SK-N-SH (cell line): ENCODE measurements around the gene COL4A4.

Source experiments
- EP300 ChIP-seq, 2 experiments: IDR thresholded peaks; 2 replicates each; pipeline versions ENCODE4 v1.4.0 to v1.6.1; 2012; ENCODE audit warnings: borderline replicate concordance in 1 of 2, low read depth in 1 of 2, low read length in 1 of 2
- GATA2 ChIP-seq: sonication (generic); formaldehyde crosslinking; IDR thresholded peaks from 2 replicates; pipeline ENCODE4 v1.5.0; 2020; ENCODE audit warnings: mild to moderate bottlenecking, missing genetic modification reagents
- JUND ChIP-seq: IDR thresholded peaks from 2 replicates; pipeline ENCODE4 v1.4.0; 2012
- NFIC ChIP-seq: IDR thresholded peaks from 2 replicates; pipeline ENCODE4 v1.4.0; 2012; ENCODE audit warnings: borderline replicate concordance
- NRF1 ChIP-seq: IDR thresholded peaks from 2 replicates; pipeline ENCODE4 v1.6.1; 2012; ENCODE audit warnings: low read depth, mild to moderate bottlenecking, low read length
- POLR2AphosphoS5 ChIP-seq: IDR thresholded peaks from 2 replicates; pipeline ENCODE4 v1.6.1; 2012; ENCODE audit warnings: low read depth, low read length
- RXRA ChIP-seq: IDR thresholded peaks from 2 replicates; pipeline ENCODE4 v1.4.0; 2012; ENCODE audit warnings: low read depth, mild to moderate bottlenecking, borderline replicate concordance
- SIN3A ChIP-seq: IDR thresholded peaks from 2 replicates; pipeline ENCODE4 v1.6.1; 2012; ENCODE audit warnings: low read depth, mild to moderate bottlenecking, low read length, moderate library complexity, borderline replicate concordance
- TF ChIP-seq, protein P1 (sequence below): fragments of 200-600 bp; sonication (generic); IDR thresholded peaks from 2 replicates; pipeline ENCODE4 v1.6.1; 2017; ENCODE audit warnings: antibody characterized with exemption, mild to moderate bottlenecking, moderate library complexity
- TF ChIP-seq, protein P2 (sequence below): IDR thresholded peaks from 2 replicates; pipeline ENCODE4 v1.4.0; 2012; ENCODE audit warnings: low read depth

DNA sequence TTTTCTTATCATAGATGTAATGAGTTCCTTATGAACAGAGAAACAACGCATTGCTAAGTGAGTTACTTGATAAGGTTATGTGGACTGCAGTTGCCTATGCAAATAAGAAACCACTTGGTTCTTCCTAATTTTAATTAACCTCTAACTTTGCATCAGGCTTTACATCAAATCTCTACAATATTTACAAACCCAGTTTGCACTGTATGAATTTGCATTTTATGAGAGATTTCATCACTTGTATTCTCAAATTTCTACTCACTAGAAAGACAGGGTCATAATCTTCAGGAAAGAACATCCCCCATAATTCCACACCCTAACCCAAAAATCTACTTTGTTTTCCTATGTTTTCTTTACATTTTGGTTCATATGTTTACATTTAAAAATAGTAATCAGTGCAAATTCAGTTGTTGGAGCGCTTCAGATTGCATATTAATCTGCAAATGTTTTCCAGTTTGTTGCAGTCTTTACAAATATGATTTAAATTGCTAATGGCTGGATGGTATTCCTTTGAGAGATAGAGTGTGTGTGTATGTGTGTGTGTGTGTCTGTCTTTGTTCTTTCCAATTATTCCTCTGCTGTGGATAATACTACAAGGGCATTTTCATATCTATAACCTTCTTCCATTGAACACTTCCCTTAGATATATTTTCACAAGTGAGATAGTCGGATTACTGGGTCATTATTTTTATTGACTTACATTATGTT is 106.1 kb downstream of the COL4A4 start:
- TF ChIP-seq, protein P1, sequence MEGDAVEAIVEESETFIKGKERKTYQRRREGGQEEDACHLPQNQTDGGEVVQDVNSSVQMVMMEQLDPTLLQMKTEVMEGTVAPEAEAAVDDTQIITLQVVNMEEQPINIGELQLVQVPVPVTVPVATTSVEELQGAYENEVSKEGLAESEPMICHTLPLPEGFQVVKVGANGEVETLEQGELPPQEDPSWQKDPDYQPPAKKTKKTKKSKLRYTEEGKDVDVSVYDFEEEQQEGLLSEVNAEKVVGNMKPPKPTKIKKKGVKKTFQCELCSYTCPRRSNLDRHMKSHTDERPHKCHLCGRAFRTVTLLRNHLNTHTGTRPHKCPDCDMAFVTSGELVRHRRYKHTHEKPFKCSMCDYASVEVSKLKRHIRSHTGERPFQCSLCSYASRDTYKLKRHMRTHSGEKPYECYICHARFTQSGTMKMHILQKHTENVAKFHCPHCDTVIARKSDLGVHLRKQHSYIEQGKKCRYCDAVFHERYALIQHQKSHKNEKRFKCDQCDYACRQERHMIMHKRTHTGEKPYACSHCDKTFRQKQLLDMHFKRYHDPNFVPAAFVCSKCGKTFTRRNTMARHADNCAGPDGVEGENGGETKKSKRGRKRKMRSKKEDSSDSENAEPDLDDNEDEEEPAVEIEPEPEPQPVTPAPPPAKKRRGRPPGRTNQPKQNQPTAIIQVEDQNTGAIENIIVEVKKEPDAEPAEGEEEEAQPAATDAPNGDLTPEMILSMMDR: no peak
- TF ChIP-seq JUND (no peak), NRF1 (no peak), SIN3A (no peak), POLR2AphosphoS5 (no peak), NFIC (no peak), GATA2 (CRISPR knock-in tag) (no peak), EP300 (IDR thresholded peaks at IDR 0.05; ENCODE audit: borderline replicate concordance in 1 of 2, low read depth in 1 of 2, low read length in 1 of 2) (no peak), RXRA (no peak)
- TF ChIP-seq, protein P2, sequence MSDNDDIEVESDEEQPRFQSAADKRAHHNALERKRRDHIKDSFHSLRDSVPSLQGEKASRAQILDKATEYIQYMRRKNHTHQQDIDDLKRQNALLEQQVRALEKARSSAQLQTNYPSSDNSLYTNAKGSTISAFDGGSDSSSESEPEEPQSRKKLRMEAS: no peak
